Measurements from ENCODE around the gene MDGA2.

The MDGA2 gene

DNA sequence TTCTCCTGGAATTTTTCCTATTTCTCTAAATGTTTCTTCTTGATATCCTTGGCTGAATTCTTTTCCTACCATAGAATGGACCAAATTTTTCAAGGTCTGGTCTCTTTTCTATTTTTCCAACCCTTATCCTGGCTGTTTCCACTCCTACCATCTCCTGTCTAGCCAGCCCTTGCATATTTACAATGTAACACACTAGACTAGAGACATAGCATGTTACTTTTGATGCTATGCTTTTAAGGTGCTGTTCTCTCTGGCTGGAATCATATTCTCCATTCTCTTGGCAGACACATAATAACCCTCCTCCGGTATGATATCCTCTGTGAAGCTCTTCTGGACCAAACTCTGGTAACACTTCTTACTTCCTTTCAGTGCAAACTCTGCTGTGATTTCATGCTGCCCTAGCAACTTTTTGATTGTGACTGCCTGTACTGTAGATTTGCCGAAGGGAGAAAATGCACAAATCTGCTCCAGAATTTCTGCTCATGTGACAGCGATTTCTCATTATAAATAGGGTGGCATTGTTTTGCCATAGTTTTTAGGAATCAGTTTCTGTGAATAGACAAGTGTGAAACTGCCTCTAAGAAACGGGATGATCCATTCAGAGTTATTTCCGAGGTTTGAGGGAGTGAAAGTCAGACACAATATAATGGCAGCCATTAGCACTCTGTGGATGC is 284.4 kb downstream of the MDGA2 start:
- no peak overlapping the region for H3K27ac ChIP-seq
- TF ChIP-seq Cebpa-rat (IDR thresholded peaks at IDR 0.05) = no peak

GRCh38 chr14:47389535-47389934 is 285.9 kb downstream of the MDGA2 start:
- H3K4me1 ChIP-seq = no peaks in the 10 kb centered on the region
- H3K36me3 ChIP-seq = no peaks in the 10 kb centered on the region
- H3K27ac ChIP-seq = no peak overlapping the region
- no peaks in the 10 kb centered on the region for H3K9me3 ChIP-seq
- H4K20me1 ChIP-seq = no peaks in the 10 kb centered on the region
- no peak for TF ChIP-seq Cebpa-rat (IDR thresholded peaks at IDR 0.05)
- no peak overlapping the region for H3K9ac ChIP-seq
- no peaks in the 10 kb centered on the region for H3K27me3 ChIP-seq
- H3K4me3 ChIP-seq = no peak overlapping the region
- H3K4me2 ChIP-seq = no peak overlapping the region

More for the DNA sequence above, 284.4 kb downstream of the MDGA2 start:
- Histone ChIP-seq H3K4me3 (no peak overlapping the region), H3K4me2 (no peak overlapping the region), H4K20me1 (no peaks in the 10 kb centered on the region), H3K4me1 (no peaks in the 10 kb centered on the region), H3K36me3 (no peaks in the 10 kb centered on the region), H3K9ac (no peak overlapping the region), H3K9me3 (no peaks in the 10 kb centered on the region), H3K27me3 (no peaks in the 10 kb centered on the region)

DNA sequence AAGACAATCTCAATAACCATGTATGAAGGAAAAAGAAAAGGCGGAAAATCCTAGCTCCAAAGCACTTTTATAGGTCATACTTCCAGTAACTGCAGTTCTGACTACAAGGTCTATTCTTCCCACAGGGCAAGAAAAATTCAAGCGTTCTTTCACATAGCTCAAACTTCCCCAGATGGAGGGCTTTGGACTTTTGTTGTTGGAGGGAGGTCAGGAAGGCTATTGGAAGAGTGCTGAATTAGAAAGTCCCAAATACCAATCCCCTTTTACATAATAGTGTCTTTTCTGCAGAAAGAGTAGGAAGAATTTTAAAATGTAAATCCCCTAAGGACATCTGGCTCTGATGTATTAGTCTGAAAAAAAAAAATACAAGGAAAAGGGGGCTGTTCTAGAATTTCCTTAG is 309.4 kb downstream of the MDGA2 start:
- H3K9me3 ChIP-seq = no peaks in the 10 kb centered on the region
- H3K36me3 ChIP-seq = no peaks in the 10 kb centered on the region
- H3K4me2 ChIP-seq = no peak overlapping the region
- no peak overlapping the region for H3K9ac ChIP-seq
- no peaks in the 10 kb centered on the region for H4K20me1 ChIP-seq
- H3K27ac ChIP-seq = no peak overlapping the region
- no peaks in the 10 kb centered on the region for H3K27me3 ChIP-seq
- H3K4me3 ChIP-seq = no peak overlapping the region
- H3K4me1 ChIP-seq = no peaks in the 10 kb centered on the region
- no peak for TF ChIP-seq Cebpa-rat (IDR thresholded peaks at IDR 0.05)

- Histone ChIP-seq H3K27me3 (no peaks in the 10 kb centered on the region), H4K20me1 (no peaks in the 10 kb centered on the region), H3K4me1 (no peaks in the 10 kb centered on the region), H3K4me3 (no peak overlapping the region), H3K9me3 (no peaks in the 10 kb centered on the region), H3K4me2 (no peak overlapping the region), H3K9ac (no peak overlapping the region), H3K27ac (no peak overlapping the region), H3K36me3 (no peaks in the 10 kb centered on the region)
- no peak for TF ChIP-seq Cebpa-rat (IDR thresholded peaks at IDR 0.05)
These were observed 310.2 kb downstream of the MDGA2 start for GRCh38 chr14:47365233-47365632.

DNA sequence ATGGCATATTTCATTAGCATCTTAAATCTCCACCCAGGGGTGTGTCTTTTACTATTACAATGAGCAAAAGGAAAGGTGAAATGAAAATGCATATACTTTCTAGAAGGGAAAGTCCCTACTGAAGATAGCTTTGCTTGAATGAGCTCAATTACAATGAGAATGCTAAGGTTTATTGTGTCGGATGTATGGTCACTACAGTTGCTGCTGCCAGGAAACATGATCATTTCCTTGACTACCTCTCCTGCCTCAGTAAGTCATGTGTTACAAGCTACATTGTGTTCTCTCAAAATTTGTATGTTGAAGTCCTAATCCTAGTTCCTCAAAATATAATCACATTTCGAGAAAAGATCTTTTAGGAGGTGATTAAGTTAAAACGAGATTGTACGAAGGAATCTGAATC is 322.2 kb downstream of the MDGA2 start:
- H3K4me3 ChIP-seq = no peak overlapping the region
- no peaks in the 10 kb centered on the region for H3K27me3 ChIP-seq
- no peak overlapping the region for H3K9ac ChIP-seq
- peaks cover 18% of the 10 kb centered on the region for H3K9me3 ChIP-seq
- H3K27ac ChIP-seq = no peak overlapping the region
- peak overlapping the region; percentile 31; the same call in 1 of the 2 replicates for H3K4me2 ChIP-seq
- peaks cover 16% of the 10 kb centered on the region for H3K4me1 ChIP-seq
- H4K20me1 ChIP-seq = 0 out of 2 replicates have a peak, but pooled peaks cover 9% of the 10 kb centered on the region
- no peaks in the 10 kb centered on the region for H3K36me3 ChIP-seq
- no peak for TF ChIP-seq Cebpa-rat (IDR thresholded peaks at IDR 0.05)

DNA sequence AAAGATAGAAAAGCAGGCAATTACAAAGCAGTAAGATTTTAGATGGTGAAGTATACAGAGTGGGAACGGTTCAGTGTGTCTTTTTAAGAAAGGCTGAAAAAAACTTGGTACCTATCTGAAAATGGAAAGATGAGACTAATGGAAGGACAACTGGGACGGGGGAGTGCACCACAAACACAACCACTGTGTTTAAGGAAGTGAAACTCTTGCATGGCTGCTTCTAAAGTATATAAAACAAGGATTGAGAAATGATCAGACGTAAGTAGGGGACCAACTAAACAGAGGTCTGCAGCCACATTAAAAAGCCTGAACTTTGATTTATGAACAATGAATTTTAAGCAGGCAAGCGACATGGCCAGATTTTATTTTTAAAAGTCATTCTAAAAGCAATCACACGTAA is 328.6 kb downstream of the MDGA2 start:
- peaks cover 22% of the 10 kb centered on the region for H3K4me1 ChIP-seq
- 0 out of 2 replicates have a peak, but pooled peaks cover 25% of the 10 kb centered on the region for H4K20me1 ChIP-seq
- peak overlapping the region; percentile 64 for H3K4me2 ChIP-seq
- H3K9ac ChIP-seq = no peak overlapping the region
- no peaks in the 10 kb centered on the region for H3K9me3 ChIP-seq
- no peak overlapping the region for H3K4me3 ChIP-seq
- no peaks in the 10 kb centered on the region for H3K36me3 ChIP-seq
- H3K27me3 ChIP-seq = no peaks in the 10 kb centered on the region
- H3K27ac ChIP-seq = no peak overlapping the region
- no peak for TF ChIP-seq Cebpa-rat (IDR thresholded peaks at IDR 0.05)

- no peak overlapping the region for H3K4me3 ChIP-seq
- H3K9ac ChIP-seq = no peak overlapping the region
- no peaks in the 10 kb centered on the region for H3K9me3 ChIP-seq
- TF ChIP-seq Cebpa-rat (IDR thresholded peaks at IDR 0.05) = no peak
- 0 out of 2 replicates have a peak, but pooled peaks cover 23% of the 10 kb centered on the region for H4K20me1 ChIP-seq
- no peaks in the 10 kb centered on the region for H3K27me3 ChIP-seq
- H3K4me2 ChIP-seq = 0 out of 2 replicates have a peak overlapping the region, but pooled peaks have one; percentile 6
- no peaks in the 10 kb centered on the region for H3K36me3 ChIP-seq
- no peak overlapping the region for H3K27ac ChIP-seq
- peaks cover 22% of the 10 kb centered on the region for H3K4me1 ChIP-seq
These were observed 330.4 kb downstream of the MDGA2 start for GRCh38 chr14:47345016-47345415.

DNA sequence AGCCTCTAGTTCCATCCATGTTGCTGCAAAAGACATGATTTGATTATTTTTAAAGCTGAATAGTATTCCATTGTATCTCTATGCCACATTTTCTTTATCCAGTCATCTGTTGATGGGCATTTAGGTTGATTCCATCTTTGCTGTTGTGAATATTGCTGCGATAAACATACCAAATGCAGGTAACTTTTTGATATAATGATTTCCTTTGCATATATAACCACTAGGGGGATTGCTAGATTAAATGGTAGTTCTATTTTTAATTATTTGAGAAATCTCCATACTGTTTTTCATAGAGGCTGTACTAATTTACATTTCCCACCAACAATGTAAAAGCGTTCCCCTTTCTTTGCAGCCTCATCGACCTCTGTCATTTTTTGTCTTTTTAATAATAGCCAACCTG is 342.5 kb downstream of the MDGA2 start:
- Histone ChIP-seq H3K4me2 (no peak overlapping the region), H3K4me3 (no peak overlapping the region), H3K27ac (no peak overlapping the region), H3K4me1 (no peaks in the 10 kb centered on the region; the same call in 1 of the 2 replicates), H3K9me3 (no peaks in the 10 kb centered on the region), H4K20me1 (no peaks in the 10 kb centered on the region), H3K9ac (no peak overlapping the region), H3K27me3 (no peaks in the 10 kb centered on the region), H3K36me3 (no peaks in the 10 kb centered on the region)
- TF ChIP-seq Cebpa-rat (IDR thresholded peaks at IDR 0.05) = no peak

GRCh38 chr14:47332106-47332505 is 343.3 kb downstream of the MDGA2 start:
- Histone ChIP-seq H3K27ac (no peak overlapping the region), H3K9me3 (no peaks in the 10 kb centered on the region), H3K4me1 (no peaks in the 10 kb centered on the region; the same call in 1 of the 2 replicates), H3K27me3 (no peaks in the 10 kb centered on the region), H4K20me1 (no peaks in the 10 kb centered on the region), H3K4me3 (no peak overlapping the region), H3K36me3 (no peaks in the 10 kb centered on the region), H3K9ac (no peak overlapping the region), H3K4me2 (no peak overlapping the region)
- TF ChIP-seq Cebpa-rat (IDR thresholded peaks at IDR 0.05) = no peak

GRCh38 chr14:47328376-47328775 is 347.0 kb downstream of the MDGA2 start:
- no peaks in the 10 kb centered on the region for H3K36me3 ChIP-seq
- H3K4me3 ChIP-seq = no peak overlapping the region
- H3K27me3 ChIP-seq = no peaks in the 10 kb centered on the region
- no peaks in the 10 kb centered on the region for H3K9me3 ChIP-seq
- no peak overlapping the region for H3K4me2 ChIP-seq
- no peaks in the 10 kb centered on the region for H4K20me1 ChIP-seq
- no peak overlapping the region for H3K27ac ChIP-seq
- no peak for TF ChIP-seq Cebpa-rat (IDR thresholded peaks at IDR 0.05)
- H3K4me1 ChIP-seq = no peaks in the 10 kb centered on the region; the same call in 1 of the 2 replicates
- no peak overlapping the region for H3K9ac ChIP-seq
